Caco-2 (cell line): ENCODE measurements around the gene CDK19. TPM values are rescaled to one million over a fixed set of nuclear protein-coding genes. Genes with fewer than 3 reads are reported as not detected.
"Not testable (repeated sequence)": the region's sequence is repeated elsewhere in the genome, so short reads cannot be mapped to it uniquely, and the experiment has no call there.

ENCODE experiments used
- BruUV-seq: library from RNA; stranded (reverse); fragments of 400-500 nt; replicated peaks from 2 replicates; lab custom pipeline; 2021; lab: Mats Ljungman, UMichigan
- CTCF ChIA-PET: fragments of 300-600 bp; sonication (Branson Sonifier 250); formaldehyde crosslinking; loops from one replicate; lab custom pipeline; 2022; ENCODE audit warnings: antibody characterized with exemption; lab: Charles Lee
- POLR2A ChIA-PET: fragments of 300-600 bp; sonication (Branson Sonifier 250); formaldehyde crosslinking; loops from one replicate; lab custom pipeline; 2022; ENCODE audit warnings: antibody characterized with exemption; lab: Charles Lee
- DNase-seq, 2 experiments: peaks; one replicate each; pipeline versions ENCODE4 v3.0.0 to v3.0.0-alpha.2; 2020 to 2022
- H3K27me3 ChIP-seq: replicated peaks from 2 replicates; pipeline ENCODE4 v1.6.0; 2011; ENCODE audit warnings: low read length; ENCODE audit not compliant: control insufficient read depth, insufficient read depth
- H3K36me3 ChIP-seq: 2 replicates; pipeline ENCODE4 v1.5.1; 2011; ENCODE audit warnings: low read length; ENCODE audit not compliant: control insufficient read depth, insufficient read depth
- H3K4me1 ChIP-seq: fragments of 250-450 bp; sonication (Bioruptor Pico); 2 replicates; pipeline ENCODE4 v1.5.1; 2020; ENCODE audit warnings: mild to moderate bottlenecking
- H3K4me3 ChIP-seq: 2 replicates; pipeline ENCODE4 v1.5.1; 2011; ENCODE audit warnings: low read depth, mild to moderate bottlenecking, control low read depth, low read length
- H3K9me3 ChIP-seq: fragments of 250-450 bp; sonication (Bioruptor Pico); 2 replicates; pipeline ENCODE4 v1.5.1; 2020; ENCODE audit warnings: mild to moderate bottlenecking, moderate library complexity
- H3K27ac Mint-ChIP-seq: one replicate; pipeline ENCODE4 v1.8.0; 2022; ENCODE audit warnings: mixed read lengths; ENCODE audit not compliant: unreplicated experiment
- H3K27me3 Mint-ChIP-seq: one replicate; pipeline ENCODE4 v1.8.0; 2022; ENCODE audit warnings: mixed read lengths; ENCODE audit not compliant: insufficient read depth, unreplicated experiment
- H3K36me3 Mint-ChIP-seq: one replicate; pipeline ENCODE4 v1.8.0; 2022; ENCODE audit warnings: mild to moderate bottlenecking, mixed read lengths; ENCODE audit not compliant: insufficient read depth, unreplicated experiment
- H3K4me1 Mint-ChIP-seq: one replicate; pipeline ENCODE4 v1.8.0; 2022; ENCODE audit warnings: low read depth, mixed read lengths; ENCODE audit not compliant: unreplicated experiment
- H3K4me3 Mint-ChIP-seq: one replicate; pipeline ENCODE4 v1.8.0; 2022; ENCODE audit warnings: mild to moderate bottlenecking, moderate library complexity, mixed read lengths; ENCODE audit not compliant: unreplicated experiment
- H3K9me3 Mint-ChIP-seq: one replicate; pipeline ENCODE4 v1.8.0; 2022; ENCODE audit warnings: mixed read lengths; ENCODE audit not compliant: unreplicated experiment
- CTCF ChIP-seq, 2 experiments: fragments of 200-600 bp in 1 of 2; IDR thresholded peaks; 1 replicate in 1 of 2; 2 replicates in 1 of 2; pipeline versions ENCODE4 v1.5.1 to v1.8.0; 2011 to 2022; ENCODE audit warnings: antibody characterized with exemption in 1 of 2, control low read depth in 1 of 2, inconsistent platforms in 1 of 2, low read depth in 1 of 2, low read length in 1 of 2, mild to moderate bottlenecking in 1 of 2, moderate library complexity in 1 of 2; ENCODE audit not compliant: insufficient read depth in 1 of 2, severe bottlenecking in 1 of 2, unreplicated experiment in 1 of 2
- intact Hi-C: fragments of 100-400 bp; cut with micrococcal nuclease; formaldehyde crosslinking; loops from one replicate; pipeline ENCODE4 v1.10.0; 2022; ENCODE audit not compliant: unreplicated experiment
- total RNA-seq: library from RNA; stranded (reverse); gene quantifications from 2 replicates; pipeline ENCODE4 v1.2.3, GENCODE V29; 2022

The CDK19 gene
- total RNA-seq, 1 experiment from 2014 or later, result 24.6 TPM

- Histone ChIP-seq H3K36me3 (no peaks in the 10 kb centered on the region), H3K4me3 (no peak overlapping the region), H3K9me3 (no peaks in the 10 kb centered on the region), H3K27me3 (no peaks in the 10 kb centered on the region), H3K4me1 (peaks cover 51% of the 10 kb centered on the region)
- Mint-ChIP-seq H3K9me3 (no peaks in the 10 kb centered on the region), H3K27ac (peak overlapping the region; percentile 33), H3K36me3 (no peaks in the 10 kb centered on the region), H3K27me3 (no peaks in the 10 kb centered on the region), H3K4me3 (no peak overlapping the region), H3K4me1 (peaks cover 44% of the 10 kb centered on the region)
- intact Hi-C loops, result loop anchor here (5.0 kb wide), 1 partner anchor 119 kb away; no protein-coding TSS in a partner anchor
- no TSS peak for BruUV-seq
- ChIA-PET POLR2A (no interaction called here), CTCF (no interaction called here)
- no peak for TF ChIP-seq CTCF (IDR thresholded peaks at IDR 0.05; ENCODE audit: insufficient read depth in 1 of 2, low read depth in 1 of 2, low read length in 1 of 2, severe bottlenecking in 1 of 2, unreplicated experiment in 1 of 2)
- DNase-seq, result no peak
Measured at GRCh38 chr6:110757926-110758325, 57.3 kb downstream of the CDK19 start.

GRCh38 chr6:110756817-110757216 lies 58.5 kb downstream of the CDK19 start:
- Histone ChIP-seq H3K9me3 (no peaks in the 10 kb centered on the region), H3K4me3 (no peak overlapping the region), H3K27me3 (no peaks in the 10 kb centered on the region), H3K4me1 (peaks cover 42% of the 10 kb centered on the region), H3K36me3 (no peaks in the 10 kb centered on the region)
- Mint-ChIP-seq H3K36me3 (no peaks in the 10 kb centered on the region), H3K27me3 (no peaks in the 10 kb centered on the region), H3K27ac (peak overlapping the region; percentile 28), H3K4me3 (no peak overlapping the region), H3K9me3 (no peaks in the 10 kb centered on the region), H3K4me1 (peaks cover 37% of the 10 kb centered on the region)
- DNase-seq, result no peak
- POLR2A ChIA-PET, result interaction anchor here (1.8 kb wide), 1 partner anchor 117 kb away, joined by 9 read pairs; no protein-coding TSS in a partner anchor
- CTCF ChIA-PET, result no interaction called here
- no peak for TF ChIP-seq CTCF (IDR thresholded peaks at IDR 0.05; ENCODE audit: insufficient read depth in 1 of 2, low read depth in 1 of 2, low read length in 1 of 2, severe bottlenecking in 1 of 2, unreplicated experiment in 1 of 2)
- intact Hi-C loops, result loop anchor here (5.0 kb wide), 1 partner anchor 120 kb away; no protein-coding TSS in a partner anchor
- BruUV-seq, result no TSS peak

- intact Hi-C loops, result loop anchor here (2.0 to 5.0 kb wide), 2 partner anchors 59 to 122 kb away; partner anchors contain the start of gene CDK19
- Mint-ChIP-seq H3K27ac (peak overlapping the region; percentile 66), H3K36me3 (no peaks in the 10 kb centered on the region), H3K4me3 (peak overlapping the region; percentile 42), H3K4me1 (peaks cover 26% of the 10 kb centered on the region), H3K9me3 (no peaks in the 10 kb centered on the region), H3K27me3 (no peaks in the 10 kb centered on the region)
- no peaks in the 10 kb centered on the region for H3K27me3 ChIP-seq
- TF ChIP-seq CTCF (IDR thresholded peaks at IDR 0.05; ENCODE audit: insufficient read depth in 1 of 2, low read depth in 1 of 2, low read length in 1 of 2, severe bottlenecking in 1 of 2, unreplicated experiment in 1 of 2), result no peak
- BruUV-seq, result no TSS peak
- no peaks in the 10 kb centered on the region for H3K36me3 ChIP-seq
- peaks cover 36% of the 10 kb centered on the region for H3K4me1 ChIP-seq
- POLR2A ChIA-PET, result interaction anchor here (0.7 to 1.8 kb wide), 4 partner anchors 60 to 121 kb away, joined by 3 to 19 read pairs (median 6); partner anchors contain the start of gene CDK19
- no peaks in the 10 kb centered on the region for H3K9me3 ChIP-seq
- peak; percentile 47 to 63 for DNase-seq
- CTCF ChIA-PET, result no interaction called here
- H3K4me3 ChIP-seq, result no peak overlapping the region
Measured at GRCh38 chr6:110755411-110755834, 59.8 kb downstream of the CDK19 start.

- BruUV-seq, H3K27me3 ChIP-seq, H3K27me3 Mint-ChIP-seq, CTCF ChIA-PET, H3K36me3 Mint-ChIP-seq, H3K36me3 ChIP-seq, H3K9me3 ChIP-seq, H3K27ac Mint-ChIP-seq, H3K4me3 ChIP-seq, H3K4me3 Mint-ChIP-seq, H3K9me3 Mint-ChIP-seq: not testable (repeated sequence)
- intact Hi-C loops, result loop anchor here (2.0 kb wide), 1 partner anchor 61 kb away; the partner anchor contains the start of gene CDK19
- peaks cover 36% of the 10 kb centered on the region for H3K4me1 ChIP-seq
- peaks cover 26% of the 10 kb centered on the region for H3K4me1 Mint-ChIP-seq
- peak in 1 of 2 experiments; percentile 12 for DNase-seq
- POLR2A ChIA-PET, result interaction anchor here (0.9 to 1.8 kb wide), 2 partner anchors 61 to 122 kb away, joined by 3 to 19 read pairs; partner anchors contain the start of gene CDK19
Measured at GRCh38 chr6:110753936-110754668, 61.2 kb downstream of the CDK19 start.
